Femur (tissue), 1 donor: ENCODE results near the gene TNRC6C.

Experiments used
- DNase-seq: peaks from one replicate; pipeline ENCODE4 v3.0.0-alpha.2; 2017

The TNRC6C gene

DNA sequence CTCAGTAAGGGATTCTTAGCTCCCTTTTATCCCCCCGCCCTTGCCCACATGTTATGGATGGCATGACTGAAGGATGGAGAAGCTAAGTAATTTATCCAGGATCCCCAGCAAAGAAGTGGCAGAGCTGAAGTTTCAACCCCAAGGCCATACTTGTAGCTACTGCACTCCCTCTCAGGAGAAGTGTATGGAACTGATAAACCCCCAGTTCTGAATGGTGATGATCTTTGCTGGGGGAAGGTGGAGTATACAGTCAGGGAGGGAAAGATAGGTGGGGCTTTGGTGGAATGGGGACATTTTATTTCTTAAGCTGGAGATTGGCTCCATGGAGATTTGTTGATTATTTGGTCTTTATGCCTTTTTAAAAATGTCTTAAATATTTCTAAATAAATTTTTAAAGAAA, 58.3 kb downstream of the TNRC6C start:
- DNase-seq, result no peak

DNA sequence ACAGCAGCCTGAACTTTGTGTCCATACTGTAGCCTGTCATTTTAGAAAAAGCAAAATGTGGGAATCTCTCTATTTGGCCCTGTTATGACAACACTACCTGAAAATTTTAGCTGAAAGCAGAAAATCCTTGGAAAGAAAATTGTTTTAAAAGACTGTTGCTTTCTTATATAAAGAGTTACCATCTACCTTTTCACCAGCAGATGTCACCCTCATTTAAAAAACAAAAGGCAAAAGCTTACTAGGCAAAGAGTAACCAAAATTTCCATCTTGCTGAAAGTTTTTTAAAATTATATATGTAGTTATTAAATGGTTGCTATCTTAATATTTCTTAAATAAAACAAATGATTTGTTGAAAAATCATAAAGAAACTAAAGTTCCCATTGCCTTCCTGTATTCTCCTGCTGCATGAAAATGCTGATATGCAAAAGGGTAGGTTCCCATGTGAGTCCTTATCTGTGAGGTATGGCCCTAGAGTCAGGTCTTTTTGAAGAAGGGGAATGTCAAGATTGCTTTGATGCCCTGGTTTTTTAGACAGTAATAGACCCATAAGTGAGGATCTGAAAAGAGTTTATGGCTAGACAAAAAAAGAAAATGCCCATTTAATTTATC, 61.0 kb downstream of the TNRC6C start:
- DNase-seq, result no peak

DNA sequence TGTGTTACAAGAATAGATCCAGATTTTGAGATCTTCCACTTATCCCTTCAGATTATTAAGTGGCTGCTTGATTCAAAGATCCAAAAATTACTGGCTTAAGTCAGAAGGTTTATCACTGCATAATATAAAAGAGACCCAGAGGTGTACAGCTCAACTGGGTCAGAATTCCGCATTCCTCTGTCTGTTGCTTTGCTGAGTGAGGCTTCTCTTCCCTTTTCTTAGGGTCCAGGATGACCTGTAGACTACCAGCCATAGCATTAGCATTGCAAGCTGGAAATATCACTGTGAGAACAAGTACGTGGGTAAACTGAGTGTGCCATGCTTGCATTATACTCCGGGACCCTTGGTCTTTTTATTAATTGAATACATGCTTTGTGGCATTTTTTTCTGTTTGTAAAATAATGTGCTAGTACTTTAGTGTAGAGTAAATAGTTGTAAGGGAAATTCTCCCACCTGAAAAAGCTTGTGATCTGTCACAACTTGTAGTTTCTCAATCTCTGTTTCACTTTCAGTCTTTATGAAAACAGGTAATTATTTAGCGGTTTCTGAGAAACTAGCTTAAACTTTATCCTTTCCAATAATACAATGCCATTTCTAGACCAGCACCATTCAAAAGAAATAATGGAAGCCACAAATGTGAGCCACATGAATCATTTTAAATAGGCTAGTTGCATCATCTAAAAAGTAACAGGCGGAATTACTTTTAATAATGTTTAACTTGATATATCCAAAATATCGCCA, 61.6 kb downstream of the TNRC6C start:
- no peak for DNase-seq

DNA sequence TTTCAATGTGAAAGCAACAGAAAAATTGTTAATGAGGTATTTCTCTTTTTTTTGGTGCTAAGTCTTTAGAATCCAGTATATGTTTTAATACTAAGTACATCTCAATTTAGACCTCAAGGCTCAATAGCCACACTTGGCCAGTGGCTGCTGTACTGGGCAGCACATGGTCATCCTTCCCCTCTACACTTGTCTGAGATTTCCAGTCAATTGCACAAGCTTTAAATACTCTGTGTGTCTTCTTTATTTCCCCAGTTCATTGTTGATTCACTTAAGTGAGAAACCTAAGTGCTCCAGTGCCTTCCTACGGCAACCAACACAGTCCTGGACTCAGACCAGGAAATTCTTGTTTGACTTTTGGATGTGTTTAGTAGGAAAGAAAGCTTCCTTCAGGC, 62.2 kb downstream of the TNRC6C start:
- DNase-seq, result no peak

DNA sequence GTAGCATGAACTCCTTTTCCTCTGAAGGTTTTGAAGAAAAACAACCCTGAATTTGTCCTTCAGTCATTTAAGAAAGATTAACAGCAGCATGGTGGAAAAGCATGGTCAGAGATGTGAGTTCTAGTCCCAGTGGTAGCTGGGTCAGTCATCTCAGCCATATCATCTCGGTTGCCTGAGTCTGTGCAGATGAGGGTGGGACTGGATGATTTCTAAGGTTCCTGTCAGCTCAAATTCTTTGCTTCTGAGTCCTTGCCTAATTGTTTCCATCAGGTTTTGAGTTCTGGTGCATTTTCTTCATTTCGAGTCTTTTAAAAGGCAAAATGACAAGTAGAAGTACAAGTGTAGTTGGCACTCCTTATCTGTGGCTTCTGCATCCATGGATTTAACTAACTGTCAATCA, 63.9 kb downstream of the TNRC6C start:
- no peak for DNase-seq

DNA sequence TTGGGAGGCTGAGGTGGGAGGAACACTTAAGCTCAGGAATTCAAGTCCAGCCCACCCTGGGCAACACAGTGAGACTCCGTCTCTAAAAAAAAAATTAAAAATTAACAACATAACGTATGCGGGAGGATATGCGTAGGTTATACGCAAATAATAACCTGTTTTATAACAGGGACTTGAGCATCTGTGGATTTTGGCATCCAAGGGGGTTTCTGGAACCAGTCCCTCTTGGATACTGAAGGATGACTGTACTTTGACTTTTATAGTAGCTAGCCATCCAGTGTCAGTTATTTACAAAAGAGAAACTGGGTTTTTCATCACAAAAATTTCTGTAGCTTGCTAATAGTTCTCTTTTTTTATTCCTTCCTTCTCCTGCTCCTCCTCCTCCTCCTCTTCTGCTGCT, 64.5 kb downstream of the TNRC6C start:
- DNase-seq, result no peak

DNA sequence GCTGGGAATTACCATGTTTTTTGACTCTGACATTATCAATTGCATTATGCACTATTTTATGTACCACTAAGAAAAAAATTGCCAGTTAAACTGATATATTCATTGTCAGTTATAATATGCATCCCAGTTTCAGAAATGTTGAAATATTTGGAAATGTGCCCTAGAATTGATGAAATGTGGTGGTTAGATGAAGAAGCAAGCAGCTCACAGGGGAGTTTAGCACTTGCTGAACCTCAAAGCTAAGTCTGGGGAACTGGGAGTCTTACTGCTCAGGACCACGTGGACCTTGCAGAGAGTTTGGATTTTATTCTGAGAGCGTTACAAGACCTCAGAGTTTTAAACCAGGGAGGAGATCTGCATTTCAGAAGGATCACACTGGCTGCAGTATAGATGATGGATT, 67.9 kb downstream of the TNRC6C start:
- DNase-seq, result no peak

DNA sequence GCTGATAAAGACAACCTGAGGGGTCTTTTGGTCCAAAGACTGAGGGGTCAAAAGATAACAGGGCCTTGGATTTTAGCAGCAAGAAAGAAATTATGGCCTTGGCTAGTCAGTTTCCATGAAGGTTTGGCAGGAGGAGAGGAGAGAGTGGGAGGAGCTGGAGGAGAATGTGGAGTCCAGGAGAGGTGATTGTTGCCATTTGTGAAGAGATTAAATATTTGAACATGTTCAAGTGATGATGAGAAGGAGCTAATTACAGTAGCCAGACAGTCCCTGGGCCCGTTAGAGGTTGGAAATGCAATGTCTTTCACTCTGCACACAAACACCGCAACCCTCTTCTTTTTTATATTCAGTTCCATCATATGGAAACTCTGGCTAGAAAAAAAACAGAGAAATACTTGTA, 68.6 kb downstream of the TNRC6C start:
- DNase-seq, result no peak

DNA sequence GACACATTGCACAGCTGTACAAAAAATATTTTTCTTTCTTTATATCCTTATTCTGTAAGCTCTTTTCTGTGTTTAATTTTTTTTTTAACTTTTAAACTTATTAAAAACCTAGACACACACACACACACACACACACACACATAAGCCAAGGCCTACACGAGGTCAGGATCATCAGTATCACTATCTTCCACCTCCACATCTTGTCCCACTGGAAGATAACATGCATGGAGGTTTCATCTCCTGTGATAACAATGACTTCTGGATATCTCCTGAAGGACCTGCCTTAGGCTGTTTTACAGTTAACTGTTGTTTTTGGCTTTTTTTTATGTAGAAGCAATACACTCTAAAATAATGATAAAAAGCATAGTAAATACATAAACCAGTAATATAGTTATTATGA, 71.2 kb downstream of the TNRC6C start:
- no peak for DNase-seq

DNA sequence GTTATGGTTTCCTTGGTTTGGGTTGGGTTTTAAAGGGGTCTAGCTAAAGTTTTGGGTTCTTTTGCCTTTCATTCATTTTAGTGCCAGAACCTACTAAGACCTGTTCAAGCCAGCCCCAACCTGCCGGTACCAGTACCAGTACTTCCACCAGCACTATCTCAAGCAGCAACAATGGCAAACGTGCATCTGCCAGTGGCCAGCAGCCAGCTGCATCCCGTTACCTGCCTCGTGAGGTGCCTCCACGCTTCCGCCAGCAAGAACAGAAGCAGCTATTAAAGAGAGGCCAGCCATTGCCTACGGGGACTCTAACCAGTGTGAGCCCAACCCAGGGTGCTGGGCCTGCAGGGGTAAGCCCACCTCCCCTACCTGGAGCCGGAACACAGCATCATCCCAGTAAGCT, 72.9 kb downstream of the TNRC6C start:
- DNase-seq, result no peak

DNA sequence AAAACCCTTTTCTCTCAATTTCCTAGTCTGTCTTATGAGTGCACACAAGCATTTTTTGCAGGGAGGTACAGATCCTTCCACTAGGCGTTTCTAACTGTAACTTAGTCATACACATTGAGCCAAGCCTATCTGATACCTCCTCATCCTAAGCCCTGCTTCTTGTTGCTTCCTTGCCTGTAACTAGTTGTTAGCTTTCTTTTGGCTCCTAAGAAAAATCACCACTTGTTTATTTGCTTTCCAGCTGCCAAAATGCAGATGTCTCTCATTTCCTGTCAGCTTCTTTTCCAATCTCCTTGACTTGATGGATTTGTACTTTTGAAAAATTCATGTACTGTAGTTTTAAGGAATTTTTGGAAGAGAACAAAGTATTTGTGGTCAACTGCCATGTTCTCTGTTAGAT, 73.7 kb downstream of the TNRC6C start:
- DNase-seq, result no peak

DNA sequence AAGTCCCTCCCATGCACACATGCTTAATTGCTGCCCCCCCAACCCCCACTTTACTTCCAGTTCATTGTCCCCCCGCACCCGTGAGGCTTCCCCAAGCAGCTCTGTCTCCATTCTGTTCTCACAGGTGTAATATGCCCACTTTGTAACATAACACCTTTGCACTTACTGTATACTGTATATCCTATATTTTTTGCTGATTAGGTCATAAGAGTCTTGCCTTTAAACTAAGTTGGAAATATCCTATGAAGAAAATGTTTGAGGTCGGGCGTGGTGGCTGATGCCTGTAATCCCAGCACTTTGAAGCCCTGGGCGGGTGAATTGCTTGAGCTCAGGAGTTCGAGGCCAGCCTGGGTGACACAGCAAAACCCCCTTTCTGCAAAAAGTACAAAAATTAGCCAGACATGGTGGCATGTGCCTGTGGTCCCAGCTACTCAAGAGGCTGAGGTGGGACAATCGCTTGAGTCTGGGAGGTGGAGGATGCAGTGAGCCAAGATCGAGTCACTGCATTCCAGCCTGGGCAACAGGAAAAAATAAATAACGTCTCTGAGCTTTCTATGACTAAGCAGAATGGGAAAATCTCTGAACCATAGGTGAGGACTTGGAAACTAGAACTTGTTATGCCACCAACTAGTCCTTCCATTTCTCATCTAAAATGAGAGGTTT, 76.1 kb downstream of the TNRC6C start:
- no peak for DNase-seq

DNA sequence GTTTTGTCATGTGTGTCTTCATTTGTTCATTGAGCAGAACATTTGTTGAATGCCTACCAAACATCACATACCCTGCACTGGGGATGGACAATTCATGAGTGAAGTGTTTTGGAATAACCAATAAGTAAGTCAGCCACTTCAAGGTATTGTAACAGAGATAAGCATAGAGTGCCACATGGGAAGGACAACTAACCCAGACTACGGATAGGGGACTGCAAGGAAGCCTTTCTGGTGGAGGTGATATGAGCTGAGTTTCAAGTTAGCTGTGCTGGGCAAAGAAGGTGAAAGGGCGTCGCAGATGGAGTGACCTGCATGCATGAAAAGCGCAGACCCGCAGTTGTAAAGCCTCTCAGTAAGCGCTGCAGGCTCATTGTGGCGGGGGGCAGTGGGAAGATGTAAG, 78.8 kb downstream of the TNRC6C start:
- DNase-seq, result no peak

DNA sequence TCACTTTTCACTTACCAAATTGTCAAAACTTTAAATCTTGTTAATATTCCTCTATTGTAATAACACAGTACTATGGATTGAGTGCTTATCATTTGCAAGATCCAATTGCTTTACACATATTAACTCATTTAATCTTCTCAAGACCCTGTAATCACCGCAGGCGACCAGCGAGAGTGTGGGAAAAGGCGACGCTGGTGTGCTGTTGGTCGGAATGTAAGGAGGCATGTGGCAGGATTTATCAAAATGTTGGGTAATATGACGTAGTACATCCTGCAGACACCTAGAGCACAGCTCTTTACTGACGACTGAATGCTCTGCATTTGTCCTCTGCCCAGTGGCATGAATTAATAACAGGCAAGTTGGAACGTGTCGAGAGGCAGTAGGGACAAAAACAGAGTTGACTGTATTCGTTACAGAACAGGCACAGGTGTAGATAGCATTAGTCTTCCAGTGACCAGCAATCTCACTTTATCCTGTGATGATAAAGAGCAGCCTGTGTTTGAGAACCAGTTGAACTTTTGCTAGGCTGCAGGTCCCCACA, 80.3 kb downstream of the TNRC6C start:
- no peak for DNase-seq

DNA sequence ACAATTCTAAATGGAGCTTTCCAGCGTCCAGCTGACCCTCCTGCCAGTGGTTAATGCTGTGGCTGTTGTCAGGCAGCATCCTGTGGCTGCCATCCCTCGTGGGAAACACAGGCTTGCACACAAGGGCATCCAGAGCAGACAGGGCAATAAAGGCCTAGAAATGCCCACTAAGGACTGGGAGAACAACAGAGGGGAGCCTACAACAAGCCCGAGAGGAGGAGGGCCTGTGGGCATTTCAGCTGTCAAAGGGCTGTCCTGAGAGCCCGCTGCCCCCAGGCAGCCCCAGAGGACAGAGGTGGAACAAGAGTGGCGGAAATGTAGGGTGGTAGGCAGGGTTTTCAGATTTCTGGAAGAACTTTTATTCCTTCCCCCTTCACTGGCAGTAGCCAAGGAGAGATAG, 81.1 kb downstream of the TNRC6C start:
- no peak for DNase-seq

DNA sequence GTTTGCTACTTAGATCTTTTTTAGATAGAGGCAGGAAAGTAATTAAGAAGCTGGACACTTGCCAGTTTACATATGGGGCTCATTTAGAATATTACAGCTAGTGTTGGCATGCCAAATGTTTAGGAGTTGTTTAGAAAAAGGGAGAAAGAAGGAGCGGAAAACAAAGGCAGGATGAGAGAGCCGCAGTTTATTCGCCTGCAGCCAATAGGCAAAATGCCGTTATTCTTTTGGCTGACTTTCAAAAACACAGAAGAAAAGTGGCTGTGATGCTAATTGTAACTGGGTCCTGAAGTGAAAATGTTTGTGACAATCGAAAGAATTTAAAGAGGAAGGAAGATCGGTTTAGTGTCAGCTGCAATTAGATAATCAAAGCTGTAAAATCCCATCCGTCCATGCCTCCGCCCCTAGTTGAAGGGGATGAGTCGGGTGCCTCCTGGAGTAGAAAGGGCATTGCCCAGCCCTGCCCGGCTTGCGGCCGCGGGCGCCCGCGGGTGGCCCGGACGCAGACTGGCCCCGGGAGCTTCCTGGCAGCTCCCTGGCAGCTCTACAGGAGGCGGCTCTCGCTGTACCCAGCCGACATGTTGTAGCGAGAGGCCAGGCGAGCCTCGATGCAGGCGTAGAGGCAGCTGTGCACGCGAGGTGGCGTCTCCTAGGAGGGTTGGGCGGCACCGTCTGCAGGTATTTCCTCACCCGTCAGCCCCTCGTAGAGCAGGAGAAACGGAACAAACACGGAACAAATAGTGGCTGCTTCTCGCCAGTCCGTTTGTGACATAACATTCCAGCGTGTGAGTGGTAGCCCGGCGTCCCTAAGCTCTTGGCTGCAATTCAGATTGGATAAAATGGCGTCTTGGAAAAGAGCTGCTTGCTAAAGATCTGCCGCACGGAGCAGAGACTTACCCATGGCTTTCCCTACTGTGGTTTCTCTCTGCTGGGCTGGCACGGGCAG, 82.2 kb downstream of the TNRC6C start:
- DNase-seq, result peak; percentile 66

DNA sequence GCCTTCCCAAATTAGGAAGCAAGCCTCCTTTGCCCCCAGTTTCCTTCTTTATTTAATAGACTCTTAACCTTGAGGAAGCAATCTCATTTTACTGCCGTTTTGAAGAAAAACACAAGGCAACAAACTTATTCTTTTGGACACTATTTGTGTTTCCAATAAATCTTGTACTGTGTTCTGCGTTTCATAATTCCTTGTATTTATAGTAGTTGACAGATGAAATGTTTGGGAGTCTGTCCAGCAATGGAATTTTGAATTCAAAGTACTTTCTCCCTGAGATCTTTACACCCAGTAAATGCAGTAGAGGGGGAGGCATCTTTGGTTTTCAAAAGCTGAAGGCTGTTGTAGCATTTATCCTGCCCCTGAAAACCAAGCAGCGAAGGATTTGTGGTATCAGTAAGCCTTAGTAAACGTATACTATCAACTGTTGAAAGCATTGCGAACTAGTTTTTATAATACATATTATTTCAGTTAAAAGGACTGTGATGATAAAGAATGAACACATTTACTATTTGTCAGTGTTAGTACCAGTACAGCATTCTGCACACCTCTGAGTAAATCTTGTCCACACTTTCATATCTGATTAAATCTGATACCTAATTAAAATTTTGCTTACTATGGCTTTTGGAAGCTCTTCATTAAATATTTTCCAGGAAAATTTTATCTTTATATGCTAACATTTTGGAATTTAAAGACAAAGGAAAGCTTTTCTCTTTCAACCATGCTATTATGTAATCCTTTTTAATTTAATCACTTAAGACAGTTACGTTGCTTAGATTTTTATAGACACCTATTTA, 83.1 kb downstream of the TNRC6C start:
- DNase-seq, result no peak

DNA sequence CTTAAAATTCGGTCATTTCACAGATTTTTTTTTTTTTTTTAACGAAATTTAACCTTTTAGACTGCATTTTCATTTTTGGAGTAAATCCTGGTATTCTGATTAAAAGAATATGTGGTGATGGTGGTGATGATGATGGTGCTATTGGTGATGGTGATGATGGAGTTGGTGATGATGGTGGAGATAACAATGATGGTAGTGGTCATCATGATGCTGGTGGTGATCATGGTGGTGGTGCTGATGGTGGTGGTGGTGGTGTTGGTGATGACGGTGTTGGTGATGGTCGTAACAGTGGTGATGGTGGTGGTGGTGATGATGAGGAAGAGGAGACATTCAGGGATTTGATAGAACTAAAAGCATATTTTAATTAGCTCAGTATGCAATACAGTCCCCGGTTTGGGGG, 84.0 kb downstream of the TNRC6C start:
- no peak for DNase-seq

DNA sequence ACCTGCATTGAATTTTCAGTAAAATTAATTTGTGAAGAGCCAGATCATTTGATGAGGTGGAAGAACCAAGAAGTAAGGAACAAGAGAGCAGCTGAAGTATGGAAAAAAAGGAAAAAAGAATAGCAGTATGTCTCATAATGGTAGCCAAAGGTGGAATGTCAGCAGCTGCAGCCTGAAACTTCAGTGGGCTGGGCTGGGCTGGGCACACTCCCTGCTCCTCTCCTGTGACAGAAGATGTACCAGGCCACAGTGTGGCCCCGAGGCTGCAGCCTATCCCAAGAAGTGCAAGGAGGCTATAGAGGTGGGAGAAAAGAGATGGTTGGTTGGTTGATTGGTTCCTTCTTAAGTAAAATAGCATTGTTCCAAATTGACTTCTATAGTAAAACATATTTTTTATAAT, 84.5 kb downstream of the TNRC6C start:
- DNase-seq, result no peak

DNA sequence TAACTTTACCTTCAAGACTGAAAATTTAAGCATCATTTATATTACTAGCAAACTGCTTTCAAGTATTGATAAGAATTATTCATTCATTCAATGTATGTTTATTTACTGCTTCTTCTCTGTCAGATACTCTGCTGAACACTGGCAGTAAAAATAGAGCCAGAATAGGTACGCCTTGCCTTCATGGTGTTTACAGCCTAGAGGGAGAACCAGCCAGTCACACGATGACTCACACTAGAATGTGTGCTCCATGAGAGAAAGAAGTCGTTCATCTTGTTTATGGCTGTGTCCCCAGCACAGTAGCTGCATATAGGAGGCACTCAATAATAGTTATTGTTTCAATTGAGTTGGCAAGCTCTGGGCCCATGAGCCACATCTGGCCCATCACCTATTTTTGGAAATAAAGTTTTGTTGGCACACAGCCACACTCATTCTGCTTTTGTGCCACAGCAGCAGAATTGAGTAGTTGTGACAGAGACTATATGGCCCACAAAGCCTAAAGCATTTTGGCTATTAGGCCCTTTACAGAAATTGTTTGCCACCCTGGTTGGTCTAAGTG, 85.9 kb downstream of the TNRC6C start:
- DNase-seq, result no peak

DNA sequence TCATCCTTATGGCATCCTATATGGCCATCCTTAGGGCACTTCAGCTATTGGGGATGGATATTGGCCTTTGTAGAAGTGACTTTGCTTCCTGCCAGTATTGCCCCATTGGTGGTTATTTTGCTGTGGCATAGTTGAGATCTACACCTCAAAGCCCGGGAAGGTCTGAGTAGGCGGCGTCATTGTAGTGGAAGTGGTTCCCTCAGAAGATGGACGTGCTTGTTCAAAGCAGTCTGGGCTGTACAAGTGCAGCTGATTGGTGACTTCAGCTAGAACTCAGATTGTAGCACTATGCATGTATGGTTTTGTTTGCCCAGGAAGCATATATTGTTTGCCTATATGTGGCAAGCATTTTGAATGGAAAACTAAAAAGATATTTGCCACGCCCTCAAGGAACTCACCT, 86.8 kb downstream of the TNRC6C start:
- no peak for DNase-seq

DNA sequence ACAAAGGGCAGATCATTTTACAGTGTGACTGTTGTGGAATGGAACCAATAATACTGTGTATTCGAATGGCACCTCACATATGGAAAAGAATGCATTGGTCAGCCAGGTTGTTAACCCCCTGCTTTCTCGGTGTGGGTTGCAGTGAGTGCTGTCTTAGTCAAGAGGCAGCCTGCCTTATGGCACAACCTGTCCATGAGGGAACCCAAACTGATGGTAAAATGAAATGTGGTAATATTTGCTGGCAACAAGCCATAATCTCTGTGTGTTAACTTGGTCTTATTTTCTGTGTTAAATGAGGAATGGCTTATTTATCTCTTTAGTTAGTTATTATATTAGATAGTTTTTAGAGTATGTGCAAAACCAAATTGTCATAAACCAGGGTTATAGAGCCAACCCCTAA, 88.4 kb downstream of the TNRC6C start:
- DNase-seq, result no peak
